ENCODE results near the gene PHACTR3.

- TF ChIP-seq POLR2A (IDR thresholded peaks at IDR 0.05) (no peak), CTCF (IDR thresholded peaks at IDR 0.05) (no peak)
Measured at GRCh38 chr20:59569305-59569704, 35.0 kb upstream of the PHACTR3 start.

All from lower leg skin (tissue), 3 donors.